ENCODE data around the gene FGF14.

FGF14 gene

GRCh38 chr13:101967216-101967615, 434.6 kb downstream of the FGF14 start:
- no peak for TF ChIP-seq CTCF (IDR thresholded peaks at IDR 0.05; ENCODE audit: low read length, missing control alignments)

GRCh38 chr13:101965096-101965495, 436.8 kb downstream of the FGF14 start:
- no peak for DNase-seq (ENCODE audit: low read depth)
- no peak overlapping the region for H3K4me3 ChIP-seq (replicated peaks; ENCODE audit: low read depth, low read length)
- no peak for TF ChIP-seq CTCF (IDR thresholded peaks at IDR 0.05; ENCODE audit: low read length, missing control alignments)

More at GRCh38 chr13:101967216-101967615, 434.6 kb downstream of the FGF14 start:
- H3K4me3 ChIP-seq (replicated peaks; ENCODE audit: low read depth, low read length) = no peak overlapping the region
- no peak for DNase-seq (ENCODE audit: low read depth)

- no peak for TF ChIP-seq CTCF (IDR thresholded peaks at IDR 0.05; ENCODE audit: low read length, missing control alignments)
- no peak for DNase-seq (ENCODE audit: low read depth)
- H3K4me3 ChIP-seq (replicated peaks; ENCODE audit: low read depth, low read length) = no peak overlapping the region
These were observed 442.8 kb downstream of the FGF14 start for GRCh38 chr13:101959016-101959415.

GRCh38 chr13:101955764-101956163, 446.1 kb downstream of the FGF14 start:
- TF ChIP-seq CTCF (IDR thresholded peaks at IDR 0.05; ENCODE audit: low read length, missing control alignments) = no peak
- no peak overlapping the region for H3K4me3 ChIP-seq (replicated peaks; ENCODE audit: low read depth, low read length)
- no peak for DNase-seq (ENCODE audit: low read depth)

GRCh38 chr13:101951114-101951513, 450.7 kb downstream of the FGF14 start:
- TF ChIP-seq CTCF (IDR thresholded peaks at IDR 0.05; ENCODE audit: low read length, missing control alignments) = no peak
- DNase-seq (ENCODE audit: low read depth) = no peak
- no peak overlapping the region for H3K4me3 ChIP-seq (replicated peaks; ENCODE audit: low read depth, low read length)

- no peak overlapping the region for H3K4me3 ChIP-seq (replicated peaks; ENCODE audit: low read depth, low read length)
- TF ChIP-seq CTCF (IDR thresholded peaks at IDR 0.05; ENCODE audit: low read length, missing control alignments) = no peak
- no peak for DNase-seq (ENCODE audit: low read depth)
These were observed 452.2 kb downstream of the FGF14 start for GRCh38 chr13:101949681-101950080.

GRCh38 chr13:101946401-101946800, 455.4 kb downstream of the FGF14 start:
- DNase-seq (ENCODE audit: low read depth) = no peak
- no peak overlapping the region for H3K4me3 ChIP-seq (replicated peaks; ENCODE audit: low read depth, low read length)
- TF ChIP-seq CTCF (IDR thresholded peaks at IDR 0.05; ENCODE audit: low read length, missing control alignments) = no peak
